Astrocyte of the cerebellum (primary cell): ENCODE results near the gene ST3GAL4.
"Not testable (repeated sequence)": the region's sequence is repeated elsewhere in the genome, so short reads cannot be mapped to it uniquely, and the experiment has no call there.

ENCODE experiments used
- DNase-seq: peaks from one replicate; pipeline ENCODE4 v3.0.0-alpha.2; 2011; ENCODE audit warnings: low read depth
- H3K4me3 ChIP-seq: 2 replicates; pipeline ENCODE4 v1.5.1; 2011; ENCODE audit warnings: mild to moderate bottlenecking, low read depth, low read length, moderate library complexity
- in situ Hi-C: cut with HindIII; loops from 2 replicates; pipeline ENCODE4 v1.10.0; 2017; ENCODE audit warnings: low sequenced_read_pairs
- TF ChIP-seq, protein P1 (sequence below): IDR thresholded peaks from 2 replicates; pipeline ENCODE4 v1.5.1; 2012; ENCODE audit warnings: low read length, low read depth, moderate library complexity, mild to moderate bottlenecking; ENCODE audit errors: missing control alignments

Gene ST3GAL4

GRCh38 chr11:126392633-126393013, 37.1 kb downstream of the ST3GAL4 start:
- TF ChIP-seq, protein P1, sequence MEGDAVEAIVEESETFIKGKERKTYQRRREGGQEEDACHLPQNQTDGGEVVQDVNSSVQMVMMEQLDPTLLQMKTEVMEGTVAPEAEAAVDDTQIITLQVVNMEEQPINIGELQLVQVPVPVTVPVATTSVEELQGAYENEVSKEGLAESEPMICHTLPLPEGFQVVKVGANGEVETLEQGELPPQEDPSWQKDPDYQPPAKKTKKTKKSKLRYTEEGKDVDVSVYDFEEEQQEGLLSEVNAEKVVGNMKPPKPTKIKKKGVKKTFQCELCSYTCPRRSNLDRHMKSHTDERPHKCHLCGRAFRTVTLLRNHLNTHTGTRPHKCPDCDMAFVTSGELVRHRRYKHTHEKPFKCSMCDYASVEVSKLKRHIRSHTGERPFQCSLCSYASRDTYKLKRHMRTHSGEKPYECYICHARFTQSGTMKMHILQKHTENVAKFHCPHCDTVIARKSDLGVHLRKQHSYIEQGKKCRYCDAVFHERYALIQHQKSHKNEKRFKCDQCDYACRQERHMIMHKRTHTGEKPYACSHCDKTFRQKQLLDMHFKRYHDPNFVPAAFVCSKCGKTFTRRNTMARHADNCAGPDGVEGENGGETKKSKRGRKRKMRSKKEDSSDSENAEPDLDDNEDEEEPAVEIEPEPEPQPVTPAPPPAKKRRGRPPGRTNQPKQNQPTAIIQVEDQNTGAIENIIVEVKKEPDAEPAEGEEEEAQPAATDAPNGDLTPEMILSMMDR, result no peak
- in situ Hi-C loops, result loop anchor here (5.0 kb wide), 1 partner anchor 55 kb away; no protein-coding TSS in a partner anchor
- H3K4me3 ChIP-seq, result no peak overlapping the region
- DNase-seq, result peak; percentile 16

- in situ Hi-C loops, result loop anchor here (5.0 kb wide), 1 partner anchor 54 kb away; no protein-coding TSS in a partner anchor
- TF ChIP-seq, protein P1, result no peak
- DNase-seq, result no peak
- H3K4me3 ChIP-seq, result no peak overlapping the region
These were observed 37.7 kb downstream of the ST3GAL4 start for GRCh38 chr11:126393143-126393542.

DNA sequence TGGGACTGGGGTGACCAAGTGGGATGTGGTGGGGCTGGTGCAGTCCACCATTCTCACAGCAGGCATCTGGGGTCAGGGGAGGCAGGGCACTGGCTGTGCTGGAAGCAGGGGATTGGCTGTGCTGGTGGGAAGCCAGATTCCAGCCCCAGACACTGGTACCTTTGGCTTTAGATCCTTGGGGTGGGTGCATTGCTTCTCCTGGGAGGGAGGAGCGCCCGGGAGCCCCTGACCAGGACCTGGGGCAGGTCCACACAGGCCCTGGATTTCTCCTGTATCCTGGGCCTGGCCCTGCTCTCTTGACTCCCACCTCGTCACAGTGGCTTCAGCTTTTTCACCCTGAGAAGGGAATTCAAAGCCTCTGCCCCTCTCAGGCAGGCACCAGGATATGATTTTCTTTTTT, 38.5 kb downstream of the ST3GAL4 start:
- TF ChIP-seq, protein P1, result no peak
- DNase-seq, result no peak
- in situ Hi-C loops, result loop anchor here (5.0 kb wide), 1 partner anchor 53 kb away; no protein-coding TSS in a partner anchor
- H3K4me3 ChIP-seq, result no peak overlapping the region

DNA sequence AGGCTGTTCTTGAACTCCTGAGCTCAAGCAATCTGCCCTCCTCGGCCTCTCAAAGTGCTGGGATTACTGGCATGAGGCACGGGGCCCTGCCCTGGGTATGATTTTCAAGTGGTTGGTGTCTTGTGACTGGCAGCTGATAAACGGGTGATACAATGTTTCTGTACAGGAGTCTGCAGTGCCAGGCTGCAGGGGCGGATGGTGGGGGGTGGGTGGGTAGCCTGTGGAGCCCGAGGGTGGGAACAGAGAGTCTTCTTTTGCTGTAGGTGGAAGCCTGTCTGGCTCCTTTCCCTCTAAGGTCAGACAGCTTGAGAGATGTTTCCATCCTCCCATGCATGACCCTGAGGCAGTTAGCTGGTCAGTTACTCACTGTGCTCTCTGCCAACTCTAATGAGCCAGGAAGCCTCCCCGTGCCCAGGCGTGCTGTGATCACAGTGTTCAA, 39.2 kb downstream of the ST3GAL4 start:
- H3K4me3 ChIP-seq, DNase-seq: not testable (repeated sequence)
- in situ Hi-C loops, result loop anchor here (5.0 kb wide), 1 partner anchor 53 kb away; no protein-coding TSS in a partner anchor

DNA sequence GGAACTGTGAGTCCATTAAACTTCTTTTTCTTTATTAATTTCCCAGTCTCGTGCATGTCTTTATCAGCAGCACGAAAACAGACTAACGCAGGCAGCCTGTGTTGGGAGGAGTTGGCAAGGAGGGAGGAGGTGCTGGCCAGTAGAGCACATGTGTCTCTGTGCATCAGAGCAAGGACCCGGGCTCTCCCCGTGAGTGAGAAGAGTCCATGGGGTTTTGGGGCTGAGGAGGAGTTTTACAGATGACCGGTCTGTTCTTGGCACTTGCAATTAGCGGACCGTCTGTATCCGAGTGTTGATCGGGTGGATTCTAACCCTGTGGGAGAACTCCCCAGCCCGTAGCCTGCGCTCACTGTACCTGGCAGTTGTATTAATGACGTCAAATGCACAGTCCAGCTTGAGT, 40.3 kb downstream of the ST3GAL4 start:
- DNase-seq, H3K4me3 ChIP-seq, in situ Hi-C loops: not testable (repeated sequence)

DNA sequence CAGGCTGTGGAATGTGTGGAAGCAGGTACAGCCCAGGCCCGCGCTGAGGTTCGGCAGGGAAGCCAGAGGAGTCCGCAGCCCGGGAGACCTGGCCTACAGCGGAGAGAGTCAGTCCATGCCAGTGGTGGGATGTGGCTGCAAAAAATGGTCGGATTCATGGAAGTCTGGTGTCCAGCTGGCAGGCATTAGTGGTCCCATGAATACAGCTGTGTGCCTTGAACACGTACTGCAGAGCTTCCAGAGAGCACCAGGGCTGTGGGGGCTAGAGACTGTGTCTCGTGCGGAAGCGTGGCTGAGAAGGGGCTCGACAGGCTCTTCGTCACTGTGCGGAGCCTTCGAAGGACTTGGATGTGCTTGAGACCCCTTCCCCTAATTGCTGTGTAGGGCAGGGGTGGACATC, 40.8 kb downstream of the ST3GAL4 start:
- H3K4me3 ChIP-seq, DNase-seq, in situ Hi-C loops: not testable (repeated sequence)

- DNase-seq, result no peak
- H3K4me3 ChIP-seq, result no peak overlapping the region
- in situ Hi-C loops, result no loop called here
- TF ChIP-seq, protein P1, result no peak
These were observed 41.5 kb downstream of the ST3GAL4 start for GRCh38 chr11:126396965-126397364.

GRCh38 chr11:126398296-126398695, 42.8 kb downstream of the ST3GAL4 start:
- TF ChIP-seq, protein P1, result no peak
- no peak overlapping the region for H3K4me3 ChIP-seq
- no peak for DNase-seq
- in situ Hi-C loops, result no loop called here
